ENCODE results near the gene KLHL26. TPM values are rescaled to one million over a fixed set of nuclear protein-coding genes. Genes with fewer than 3 reads are reported as not detected.

KLHL26 gene
- total and polyA plus RNA-seq, 9 of the 15 experiments (the other 6 are each of a cell fraction or from before 2014, with no cell fraction given), result 0.13 to 13.3 (median 1.4) TPM

- no peak for TF ChIP-seq TCFL5 (CRISPR knock-in tag; conservative IDR thresholded peaks at IDR 0.05)
- TF ChIP-seq ZNF695 (CRISPR knock-in tag; IDR thresholded peaks at IDR 0.05), result no peak
- TF ChIP-seq C11orf30 (IDR thresholded peaks at IDR 0.05; ENCODE audit: low read depth), result peak; percentile 77
- no peak for TF ChIP-seq ARHGAP35 (IDR thresholded peaks at IDR 0.05; ENCODE audit: partially characterized antibody)
- no peak for TF ChIP-seq RBM15 (IDR thresholded peaks at IDR 0.05; ENCODE audit: insufficient read depth, low read length)
- TF ChIP-seq BCOR (IDR thresholded peaks at IDR 0.05), result peak; percentile 81
- no peak for TF ChIP-seq SIX5 (IDR thresholded peaks at IDR 0.05; ENCODE audit: borderline replicate concordance in 1 of 2, insufficient read depth in 1 of 2, low read depth in 1 of 2, low read length in 2 of 2)
- TF ChIP-seq CC2D1A (IDR thresholded peaks at IDR 0.05), result peak; percentile 92
- no peak for TF ChIP-seq STAT5B (CRISPR knock-in tag; IDR thresholded peaks at IDR 0.05)
- no peak for TF ChIP-seq RHOXF2B (CRISPR knock-in tag; conservative IDR thresholded peaks at IDR 0.05)
- TF ChIP-seq BRD9 (IDR thresholded peaks at IDR 0.05; ENCODE audit: low read depth, partially characterized antibody), result no peak
- TF ChIP-seq HMG20B (CRISPR knock-in tag; IDR thresholded peaks at IDR 0.05), result no peak
- no peak for TF ChIP-seq MAFF (IDR thresholded peaks at IDR 0.05; ENCODE audit: low read length)
- peak; percentile 95 for TF ChIP-seq NFE2 (IDR thresholded peaks at IDR 0.05; ENCODE audit: low read depth)
- TF ChIP-seq STAT6 (CRISPR knock-in tag; IDR thresholded peaks at IDR 0.05), result peak; percentile 78; the same call in 1 of the 2 replicates
- TF ChIP-seq SMAD4 (CRISPR knock-in tag; conservative IDR thresholded peaks at IDR 0.05), result peak; percentile 76
- TF ChIP-seq JUNB (CRISPR knock-in tag; conservative IDR thresholded peaks at IDR 0.05), result 0 out of 2 replicates have a peak, but pooled peaks have one; percentile 2
- peak; percentile 87 for TF ChIP-seq RBFOX2 (IDR thresholded peaks at IDR 0.05; ENCODE audit: low read depth, low read length)
- TF ChIP-seq CHD4 (IDR thresholded peaks at IDR 0.05; ENCODE audit: insufficient read depth, insufficient replicate concordance, low read depth, low read length, poor library complexity, severe bottlenecking), result no peak
- no peak for TF ChIP-seq TCF3 (CRISPR knock-in tag; IDR thresholded peaks at IDR 0.05)
- peak in 1 of 2 experiments; percentile 40; a peak in 2 of 4 replicates for TF ChIP-seq SIN3A (IDR thresholded peaks at IDR 0.05; ENCODE audit: borderline replicate concordance in 2 of 2, control insufficient read depth in 1 of 2, low read depth in 2 of 2, low read length in 2 of 2)
- TF ChIP-seq, protein P1, sequence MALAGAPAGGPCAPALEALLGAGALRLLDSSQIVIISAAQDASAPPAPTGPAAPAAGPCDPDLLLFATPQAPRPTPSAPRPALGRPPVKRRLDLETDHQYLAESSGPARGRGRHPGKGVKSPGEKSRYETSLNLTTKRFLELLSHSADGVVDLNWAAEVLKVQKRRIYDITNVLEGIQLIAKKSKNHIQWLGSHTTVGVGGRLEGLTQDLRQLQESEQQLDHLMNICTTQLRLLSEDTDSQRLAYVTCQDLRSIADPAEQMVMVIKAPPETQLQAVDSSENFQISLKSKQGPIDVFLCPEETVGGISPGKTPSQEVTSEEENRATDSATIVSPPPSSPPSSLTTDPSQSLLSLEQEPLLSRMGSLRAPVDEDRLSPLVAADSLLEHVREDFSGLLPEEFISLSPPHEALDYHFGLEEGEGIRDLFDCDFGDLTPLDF (CRISPR knock-in tag; IDR thresholded peaks at IDR 0.05), result peak; percentile 46; the same call in 1 of the 2 replicates
- TF ChIP-seq NCOA1 (IDR thresholded peaks at IDR 0.05; ENCODE audit: low read depth), result no peak
- peak; percentile 74 for TF ChIP-seq DIDO1 (tag; IDR thresholded peaks at IDR 0.05; ENCODE audit: low read depth)
- TF ChIP-seq ZNF785 (CRISPR knock-in tag; IDR thresholded peaks at IDR 0.05), result no peak
- no peak for TF ChIP-seq LARP7 (IDR thresholded peaks at IDR 0.05)
These were observed 48.0 kb upstream of the KLHL26 start, which contains the start of gene REX1BD (continued) for GRCh38 chr19:18588611-18589379.
